Spleen (tissue), 7 donors: Measurements from ENCODE around the gene PPP6R3.

Experiments
- CTCF ChIP-seq, 11 experiments: fragments of 200-600 bp in 7 of 11; fragments of 450-650 bp in 4 of 11; sonication (generic) in 4 of 11; IDR thresholded peaks in 8 of 11; conservative IDR thresholded peaks in 3 of 11; 1 replicate in 7 of 11; 2 replicates in 4 of 11; pipeline versions ENCODE4 v1.4.0 to v1.8.0; 2016 to 2021; ENCODE audit warnings: antibody characterized with exemption in 11 of 11, inconsistent platforms in 4 of 11, mild to moderate bottlenecking in 1 of 11
- POLR2A ChIP-seq, 3 donors: fragments of 450-650 bp; IDR thresholded peaks; one replicate each; pipeline ENCODE4 v1.5.1; 2017; ENCODE audit warnings: antibody characterized with exemption in 3 of 3, mild to moderate bottlenecking in 1 of 3
- POLR2AphosphoS5 ChIP-seq, 3 donors: sonication (generic); formaldehyde crosslinking; IDR thresholded peaks; one replicate each; pipeline ENCODE4 v1.5.1; 2017; ENCODE audit warnings: antibody characterized with exemption in 3 of 3
- donor health status: DM: no; HTN: no; CAD: no; lungs with moderate emphysema.
- donor health status: DM: no; HTN: no; CAD: no.
- donor health status: DM: no; HTN: no; CAD: no.

- TF ChIP-seq POLR2A (IDR thresholded peaks at IDR 0.05) (no peak), CTCF (IDR thresholded peaks at IDR 0.05 in 8 of 11, conservative IDR thresholded peaks at IDR 0.05 in 3 of 11) (no peak), POLR2AphosphoS5 (IDR thresholded peaks at IDR 0.05) (no peak)
These were observed 37.2 kb downstream of the PPP6R3 start for GRCh38 chr11:68497761-68498160.
